Duodenal mucosa (tissue), 2 donors: ENCODE measurements around the gene FN3KRP.

Source experiments
- H3K27ac ChIP-seq: one replicate; pipeline ENCODE4 v1.7.0; 2013; ENCODE audit warnings: low read depth, low read length
- H3K27me3 ChIP-seq, 2 donors: one replicate each; pipeline ENCODE4 v1.7.0; 2013; ENCODE audit warnings: low read length in 2 of 2, control low read depth in 1 of 2; ENCODE audit not compliant: insufficient read depth in 2 of 2, control insufficient read depth in 1 of 2
- H3K36me3 ChIP-seq, 2 donors: one replicate each; pipeline ENCODE4 v1.7.0; 2013; ENCODE audit warnings: low read length in 2 of 2, control low read depth in 1 of 2; ENCODE audit not compliant: insufficient read depth in 2 of 2, control insufficient read depth in 1 of 2
- H3K4me1 ChIP-seq, 2 donors: one replicate each; pipeline ENCODE4 v1.7.0; 2013; ENCODE audit warnings: low read length in 2 of 2, control low read depth in 1 of 2; ENCODE audit not compliant: insufficient read depth in 2 of 2, control insufficient read depth in 1 of 2
- H3K4me3 ChIP-seq, 2 donors: one replicate each; pipeline ENCODE4 v1.7.0; 2013; ENCODE audit warnings: low read length in 2 of 2, low read depth in 1 of 2
- H3K9ac ChIP-seq, 2 donors: one replicate each; pipeline ENCODE4 v1.7.0; 2013; ENCODE audit warnings: low read length in 2 of 2, low read depth in 1 of 2
- H3K9me3 ChIP-seq, 2 donors: one replicate each; pipeline ENCODE4 v1.7.0; 2013; ENCODE audit warnings: low read length in 2 of 2, control low read depth in 1 of 2; ENCODE audit not compliant: control insufficient read depth in 1 of 2

FN3KRP gene

GRCh38 chr17:82709676-82710498 lies 6.6 kb upstream of the FN3KRP start:
- no peaks in the 10 kb centered on the region for H3K36me3 ChIP-seq
- peaks cover 5 to 6% of the 10 kb centered on the region in 2 donors for H3K4me1 ChIP-seq
- no peaks in the 10 kb centered on the region for H3K27me3 ChIP-seq
- no peak overlapping the region for H3K9ac ChIP-seq
- H3K27ac ChIP-seq: no peak overlapping the region
- H3K4me3 ChIP-seq: no peak overlapping the region
- H3K9me3 ChIP-seq: no peaks in the 10 kb centered on the region

DNA sequence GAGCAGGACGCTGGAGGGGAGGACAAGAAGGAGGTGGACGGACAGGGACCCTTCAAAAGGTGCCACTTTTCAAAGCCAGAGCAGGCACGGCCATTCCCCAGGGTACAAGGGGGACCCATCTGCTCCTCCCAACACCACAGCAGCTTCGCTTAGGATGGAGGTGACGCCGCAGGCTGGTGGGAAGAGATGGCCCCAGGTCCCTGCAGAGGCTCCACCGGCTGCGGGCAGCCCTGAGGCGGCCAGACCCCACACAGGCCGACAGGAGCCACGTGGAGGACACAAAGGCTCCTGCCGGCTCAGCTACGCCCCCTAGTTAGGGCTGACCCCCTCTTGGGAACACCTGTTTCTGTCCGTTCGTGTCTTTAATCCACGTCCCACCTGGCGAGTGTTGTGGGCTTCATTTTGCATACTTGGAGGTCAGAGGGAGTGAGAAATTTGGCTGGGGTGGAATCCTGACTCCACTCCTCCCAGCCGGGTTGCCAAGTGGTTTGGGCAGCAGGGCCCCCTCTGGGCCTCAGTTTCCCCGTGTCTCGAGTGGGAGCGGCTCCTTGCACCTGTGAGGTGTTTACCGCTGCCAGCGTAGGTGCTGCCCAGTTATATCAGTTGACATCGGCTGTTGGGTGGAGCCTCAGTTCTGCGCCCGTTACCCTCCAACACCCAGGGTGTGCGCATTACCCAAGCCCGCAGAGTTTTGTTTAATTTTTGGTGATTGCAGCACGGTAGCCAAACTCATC lies 5.8 kb upstream of the FN3KRP start:
- Histone ChIP-seq H3K27ac (no peak overlapping the region), H3K4me1 (peaks cover 1 to 4% of the 10 kb centered on the region in 2 donors), H3K27me3 (no peaks in the 10 kb centered on the region), H3K36me3 (no peaks in the 10 kb centered on the region), H3K9me3 (no peaks in the 10 kb centered on the region), H3K4me3 (no peak overlapping the region), H3K9ac (no peak overlapping the region)

DNA sequence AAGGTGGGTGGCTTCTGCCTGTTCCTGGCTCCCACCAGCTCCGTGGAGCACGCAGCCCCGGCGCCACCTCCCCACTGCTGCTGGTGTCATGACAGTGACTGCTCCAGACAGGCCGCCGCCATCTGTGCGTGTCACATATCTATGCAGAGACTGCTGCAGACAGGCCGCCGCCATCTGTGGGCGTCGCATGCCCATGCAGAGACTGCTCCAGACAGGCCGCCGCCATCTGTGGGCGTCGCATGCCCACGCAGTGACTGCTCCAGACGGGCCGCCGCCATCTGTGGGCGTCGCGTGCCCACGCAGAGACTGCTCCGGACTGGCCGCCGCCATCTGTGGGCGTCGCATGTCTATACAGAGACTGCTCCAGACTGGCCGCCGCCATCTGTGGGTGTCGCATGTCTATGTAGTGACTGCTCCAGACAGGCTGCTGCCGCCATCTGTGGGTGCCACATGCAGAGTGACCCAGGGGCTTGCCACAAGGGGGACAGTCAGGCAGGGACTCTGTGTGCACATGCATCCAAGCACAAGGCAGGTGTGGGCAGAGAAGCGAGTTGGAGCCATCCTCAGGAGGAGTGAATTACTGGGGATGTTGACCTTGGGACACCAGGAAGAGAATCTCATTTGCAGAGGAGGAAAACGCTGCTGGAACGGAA lies 3.3 kb upstream of the FN3KRP start:
- H3K27ac ChIP-seq: no peak overlapping the region
- no peaks in the 10 kb centered on the region for H3K36me3 ChIP-seq
- H3K27me3 ChIP-seq: no peaks in the 10 kb centered on the region
- H3K9me3 ChIP-seq: no peaks in the 10 kb centered on the region
- no peak overlapping the region for H3K9ac ChIP-seq
- peaks cover 5 to 18% of the 10 kb centered on the region in 2 donors for H3K4me1 ChIP-seq
- no peak overlapping the region for H3K4me3 ChIP-seq

- Histone ChIP-seq H3K4me3 (no peak overlapping the region), H3K27me3 (no peaks in the 10 kb centered on the region), H3K4me1 (peaks cover 5 to 21% of the 10 kb centered on the region in 2 donors), H3K36me3 (peaks cover 5 to 34% of the 10 kb centered on the region in 2 donors), H3K27ac (no peak overlapping the region), H3K9ac (no peak overlapping the region), H3K9me3 (no peaks in the 10 kb centered on the region)
These were observed 2.6 kb downstream of the FN3KRP start for GRCh38 chr17:82718986-82719685.

DNA sequence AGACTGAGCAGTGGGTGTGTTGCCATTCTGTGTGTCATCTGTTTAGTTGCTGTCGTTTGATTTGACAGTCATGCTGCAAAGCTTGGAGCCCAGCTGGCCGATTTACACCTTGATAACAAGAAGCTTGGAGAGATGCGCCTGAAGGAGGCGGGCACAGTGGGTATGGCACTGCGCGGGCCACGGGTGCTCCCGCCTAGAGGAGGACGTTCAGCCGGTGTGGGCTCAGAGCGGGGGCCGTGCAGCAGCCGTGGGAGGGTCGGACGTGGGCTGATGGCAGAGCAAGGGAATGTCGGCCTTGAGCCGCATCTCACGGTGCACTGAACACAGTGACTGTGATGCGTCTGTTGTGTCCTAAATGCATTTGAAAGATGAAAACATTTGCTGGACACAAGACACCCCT lies 3.7 kb downstream of the FN3KRP start:
- peaks cover 5 to 34% of the 10 kb centered on the region in 2 donors for H3K36me3 ChIP-seq
- H3K9me3 ChIP-seq: no peaks in the 10 kb centered on the region

GRCh38 chr17:82722341-82723013 lies 6.0 kb downstream of the FN3KRP start:
- Histone ChIP-seq H3K9ac (no peak overlapping the region), H3K27ac (no peak overlapping the region), H3K36me3 (peaks cover 10 to 49% of the 10 kb centered on the region in 2 donors)

More for the DNA sequence above, 3.7 kb downstream of the FN3KRP start:
- H3K27ac ChIP-seq: no peak overlapping the region
- no peak overlapping the region for H3K4me3 ChIP-seq
- no peaks in the 10 kb centered on the region for H3K27me3 ChIP-seq
- H3K4me1 ChIP-seq: peaks cover 5 to 21% of the 10 kb centered on the region in 2 donors
- no peak overlapping the region for H3K9ac ChIP-seq

DNA sequence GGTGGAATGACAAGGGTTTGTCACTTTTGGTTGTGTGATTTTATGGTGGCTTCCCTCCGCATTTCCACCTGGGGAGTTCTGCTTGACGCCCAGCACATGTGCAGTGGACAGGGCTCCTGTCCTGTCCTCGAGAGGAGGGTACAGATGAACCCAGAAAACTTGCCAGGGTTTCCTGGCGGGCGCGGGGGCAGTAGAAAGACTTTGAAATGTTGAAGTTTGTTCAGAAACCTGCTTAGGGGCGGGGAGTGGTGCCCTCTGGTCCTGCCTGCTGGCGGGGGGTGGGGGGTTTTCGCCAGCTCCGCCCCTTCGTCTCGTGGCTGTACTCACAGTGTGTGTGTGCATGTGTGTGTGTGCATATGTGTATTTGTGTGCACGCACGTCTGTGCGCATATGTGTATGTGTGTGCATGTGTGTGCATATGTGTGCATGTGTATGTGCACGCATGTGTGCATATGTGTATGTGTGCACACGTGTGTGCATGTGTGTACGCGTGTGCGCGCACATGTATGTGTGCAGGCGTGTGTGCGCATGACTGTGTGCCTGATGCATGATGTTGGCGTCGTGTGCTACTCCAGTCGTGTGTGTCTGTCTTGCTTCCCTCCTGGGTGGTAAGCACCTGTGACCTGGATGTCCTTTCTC lies 6.8 kb downstream of the FN3KRP start:
- Histone ChIP-seq H3K36me3 (peaks cover 10 to 51% of the 10 kb centered on the region in 2 donors), H3K4me3 (no peak overlapping the region)

More at GRCh38 chr17:82722341-82723013, 6.0 kb downstream of the FN3KRP start:
- H3K4me3 ChIP-seq: no peak overlapping the region
- no peaks in the 10 kb centered on the region for H3K9me3 ChIP-seq
- no peaks in the 10 kb centered on the region for H3K27me3 ChIP-seq
- peaks cover 4 to 11% of the 10 kb centered on the region in 2 donors for H3K4me1 ChIP-seq

DNA sequence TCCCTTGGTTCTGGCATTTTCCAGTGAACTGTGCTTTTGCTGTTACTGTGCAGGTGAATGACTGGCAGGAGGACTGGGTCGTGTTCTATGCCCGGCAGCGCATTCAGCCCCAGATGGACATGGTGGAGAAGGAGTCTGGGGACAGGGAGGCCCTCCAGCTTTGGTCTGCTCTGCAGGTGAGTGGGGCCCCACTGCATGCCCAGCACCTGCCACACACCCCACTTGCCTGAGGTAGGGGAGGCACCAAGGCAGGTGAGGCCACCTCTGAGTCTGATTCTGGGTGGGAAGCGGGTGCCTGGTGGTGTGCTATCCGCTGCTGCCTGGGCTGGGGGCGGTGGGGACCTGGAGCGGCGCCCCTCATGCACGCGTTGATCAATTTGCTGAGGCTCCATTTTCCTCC lies 9.9 kb downstream of the FN3KRP start:
- H3K4me3 ChIP-seq: no peak overlapping the region
- H3K4me1 ChIP-seq: no peaks in the 10 kb centered on the region
- H3K9ac ChIP-seq: no peak overlapping the region
- H3K36me3 ChIP-seq: peaks cover 10 to 40% of the 10 kb centered on the region in 2 donors
- no peak overlapping the region for H3K27ac ChIP-seq
- H3K27me3 ChIP-seq: no peaks in the 10 kb centered on the region
- no peaks in the 10 kb centered on the region for H3K9me3 ChIP-seq

More for the DNA sequence above, 6.8 kb downstream of the FN3KRP start:
- Histone ChIP-seq H3K27me3 (no peaks in the 10 kb centered on the region), H3K27ac (no peak overlapping the region), H3K9ac (no peak overlapping the region), H3K9me3 (no peaks in the 10 kb centered on the region), H3K4me1 (peaks cover 0 to 3% of the 10 kb centered on the region in 2 donors)
